IMR-90 (cell line): ENCODE results near the gene PCCA. TPM values are rescaled to one million over a fixed set of nuclear protein-coding genes. Genes with fewer than 3 reads are reported as not detected.

Experiments used
- ATAC-seq: fragments of 200-7000 bp; cut with Tn5 transposase; 2 replicates; pipeline ENCODE4 v1.9.1; 2020; ENCODE audit warnings: low read depth, mild to moderate bottlenecking, moderate library complexity
- BruUV-seq: library from RNA; stranded (reverse); fragments of 400-500 nt; replicated peaks from 2 replicates; lab custom pipeline; 2021; lab: Mats Ljungman, UMichigan
- CTCF ChIA-PET: fragments of 300-600 bp; formaldehyde crosslinking; extraction: SDS; loops from one replicate; lab custom pipeline; 2021; ENCODE audit warnings: antibody characterized with exemption; lab: Yijun Ruan, JAX
- POLR2A ChIA-PET: fragments of 300-600 bp; sonication (Branson Sonifier 250); formaldehyde crosslinking; loops from one replicate; lab custom pipeline; 2022; ENCODE audit warnings: antibody characterized with exemption; ENCODE audit not compliant: unreplicated experiment; lab: Charles Lee
- DNase-seq: peaks from one replicate; pipeline ENCODE4 v3.0.0; 2013
- H2AFZ ChIP-seq: replicated peaks from 2 replicates; pipeline ENCODE3; 2013; ENCODE audit warnings: low read length, mild to moderate bottlenecking; ENCODE audit not compliant: poor library complexity
- H2AK5ac ChIP-seq: 2 replicates; pipeline ENCODE4 v1.6.1; 2013; ENCODE audit warnings: low read depth, low read length, inconsistent platforms
- H2AK9ac ChIP-seq: replicated peaks from 2 replicates; pipeline ENCODE3; 2013; ENCODE audit warnings: mild to moderate bottlenecking, low read depth, low read length, moderate library complexity; ENCODE audit not compliant: poor library complexity
- H2BK120ac ChIP-seq: 2 replicates; pipeline ENCODE4 v1.6.1; 2013; ENCODE audit warnings: low read depth, low read length, inconsistent platforms
- H2BK15ac ChIP-seq: 3 replicates; pipeline ENCODE4 v1.6.1; 2013; ENCODE audit warnings: low read depth, low read length, inconsistent platforms
- H2BK20ac ChIP-seq: 2 replicates; pipeline ENCODE4 v1.6.1; 2013; ENCODE audit warnings: low read depth, mild to moderate bottlenecking, inconsistent platforms, low read length, moderate library complexity
- H2BK5ac ChIP-seq: 2 replicates; pipeline ENCODE4 v1.6.1; 2013; ENCODE audit warnings: mild to moderate bottlenecking, low read depth, low read length, inconsistent platforms; ENCODE audit not compliant: poor library complexity, severe bottlenecking
- H3K14ac ChIP-seq: replicated peaks from 2 replicates; pipeline ENCODE4 v1.6.1; 2013; ENCODE audit warnings: low read depth, low read length, inconsistent platforms
- H3K18ac ChIP-seq: 2 replicates; pipeline ENCODE4 v1.6.1; 2013; ENCODE audit warnings: low read depth, low read length, control low read depth
- H3K23ac ChIP-seq: 2 replicates; pipeline ENCODE4 v1.6.1; 2013; ENCODE audit warnings: low read depth, low read length, inconsistent platforms
- H3K27ac ChIP-seq: 2 replicates; pipeline ENCODE4 v1.5.1; 2013; ENCODE audit warnings: mild to moderate bottlenecking, control low read depth, low read length; ENCODE audit not compliant: insufficient read depth
- H3K27me3 ChIP-seq: 2 replicates; pipeline ENCODE4 v1.6.1; 2013; ENCODE audit warnings: low read length; ENCODE audit not compliant: control insufficient read depth, insufficient read depth
- H3K36me3 ChIP-seq: 2 replicates; pipeline ENCODE4 v1.6.1; 2013; ENCODE audit warnings: low read length, mixed read lengths; ENCODE audit not compliant: control insufficient read depth, insufficient read depth
- H3K4ac ChIP-seq: 2 replicates; pipeline ENCODE4 v1.6.1; 2013; ENCODE audit warnings: low read depth, low read length, inconsistent platforms
- H3K4me1 ChIP-seq: 2 replicates; pipeline ENCODE4 v1.6.1; 2013; ENCODE audit warnings: low read length, mixed read lengths; ENCODE audit not compliant: control insufficient read depth, insufficient read depth
- H3K4me2 ChIP-seq: 2 replicates; pipeline ENCODE4 v1.6.1; 2013; ENCODE audit warnings: low read depth, mild to moderate bottlenecking, control low read depth, low read length, moderate library complexity
- H3K4me3 ChIP-seq: 2 replicates; pipeline ENCODE4 v1.5.1; 2013; ENCODE audit warnings: low read depth, mild to moderate bottlenecking, control low read depth, low read length, moderate library complexity; ENCODE audit not compliant: insufficient read depth
- H3K56ac ChIP-seq: 2 replicates; pipeline ENCODE4 v1.6.1; 2013; ENCODE audit warnings: low read length, inconsistent platforms; ENCODE audit not compliant: insufficient read depth; ENCODE audit errors: extremely low read depth
- H3K79me1 ChIP-seq, 2 experiments: 2 replicates each; pipeline ENCODE4 v1.6.1; 2013; ENCODE audit warnings: low read length in 2 of 2, inconsistent platforms in 1 of 2, low read depth in 1 of 2
- H3K9ac ChIP-seq: 2 replicates; pipeline ENCODE4 v1.6.1; 2013; ENCODE audit warnings: low read depth, low read length, control low read depth
- H3K9me1 ChIP-seq: 2 replicates; pipeline ENCODE4 v1.6.1; 2013; ENCODE audit warnings: low read length, inconsistent platforms; ENCODE audit not compliant: insufficient read depth
- H3K9me3 ChIP-seq: 2 replicates; pipeline ENCODE4 v1.6.1; 2013; ENCODE audit warnings: low read length; ENCODE audit not compliant: control insufficient read depth, insufficient read depth
- H4K20me1 ChIP-seq: 2 replicates; pipeline ENCODE4 v1.6.1; 2013; ENCODE audit warnings: low read length, inconsistent platforms; ENCODE audit not compliant: insufficient read depth
- H4K5ac ChIP-seq: 2 replicates; pipeline ENCODE4 v1.6.1; 2013; ENCODE audit warnings: mild to moderate bottlenecking, low read depth, low read length, control low read depth
- H4K8ac ChIP-seq, 2 experiments: 2 replicates each; pipeline ENCODE4 v1.6.1; 2013; ENCODE audit warnings: low read depth in 2 of 2, low read length in 2 of 2, control low read depth in 1 of 2, inconsistent platforms in 1 of 2
- H4K91ac ChIP-seq: 2 replicates; pipeline ENCODE4 v1.6.1; 2013; ENCODE audit warnings: low read depth, low read length, inconsistent platforms; ENCODE audit not compliant: insufficient read depth
- CHD1 ChIP-seq: IDR thresholded peaks from 2 replicates; pipeline ENCODE4 v1.6.1; 2012; ENCODE audit warnings: low read depth, low read length, improper control_type of control experiment
- CTCF ChIP-seq: conservative IDR thresholded peaks from 2 replicates; pipeline ENCODE4 v1.5.1; 2012; ENCODE audit warnings: mild to moderate bottlenecking, low read depth, low read length, improper control_type of control experiment
- MAFK ChIP-seq: IDR thresholded peaks from 2 replicates; pipeline ENCODE4 v1.6.1; 2012; ENCODE audit warnings: low read depth, low read length, improper control_type of control experiment
- MAZ ChIP-seq: IDR thresholded peaks from 2 replicates; pipeline ENCODE4 v1.6.1; 2012; ENCODE audit warnings: low read depth, mild to moderate bottlenecking, low read length, improper control_type of control experiment, moderate library complexity, borderline replicate concordance
- MXI1 ChIP-seq: IDR thresholded peaks from 2 replicates; pipeline ENCODE4 v1.6.1; 2012; ENCODE audit warnings: low read depth, mild to moderate bottlenecking, low read length, moderate library complexity, borderline replicate concordance
- POLR2A ChIP-seq: IDR thresholded peaks from 2 replicates; pipeline ENCODE4 v1.6.1; 2012; ENCODE audit warnings: mild to moderate bottlenecking, low read depth, low read length
- RCOR1 ChIP-seq: IDR thresholded peaks from 2 replicates; pipeline ENCODE4 v1.6.1; 2012; ENCODE audit warnings: mild to moderate bottlenecking, low read length, improper control_type of control experiment; ENCODE audit not compliant: insufficient replicate concordance
- RFX5 ChIP-seq: IDR thresholded peaks from 2 replicates; pipeline ENCODE4 v1.8.0; 2012; ENCODE audit warnings: low read depth, mild to moderate bottlenecking, low read length, moderate library complexity
- USF2 ChIP-seq: fragments of 150-350 bp; IDR thresholded peaks from 2 replicates; pipeline ENCODE4 v1.6.1; 2017; ENCODE audit warnings: mild to moderate bottlenecking, antibody characterized with exemption, low read length, low read depth
- WGBS, 2 experiments: methylation state at CpG; one replicate each; pipeline versions ENCODE4 v1.1.5 to v1.1.7; 2013; ENCODE audit warnings: missing lambda C conversion rate in 2 of 2; ENCODE audit not compliant: insufficient read length in 1 of 2; ENCODE audit errors: extremely low coverage in 2 of 2; 5-methylcytosine and 5-hydroxymethylcytosine counted together
- dilution Hi-C: fragments of 300-500 bp; cut with HindIII; formaldehyde crosslinking; loops from one replicate; pipeline ENCODE4 v1.14.3; 2018; ENCODE audit warnings: low sequenced_read_pairs; ENCODE audit not compliant: unreplicated experiment
- in situ Hi-C: fragments of 300-500 bp; cut with MboI; formaldehyde crosslinking; loops from 3 replicates; pipeline ENCODE4 v1.14.3; 2019; ENCODE audit warnings: low sequenced_read_pairs, inconsistent platforms, mixed read lengths
- intact Hi-C: fragments of 100-400 bp; cut with micrococcal nuclease; formaldehyde crosslinking; loops from 2 replicates; pipeline ENCODE4 v1.10.0; 2022
- polyA plus RNA-seq, 3 experiments: library from polyadenylated mRNA; depleted of rRNA; stranded (reverse); fragments of >200 nt; gene quantifications; 2 replicates each; pipeline ENCODE4 v1.2.3, GENCODE V29; 2012; ENCODE audit warnings: low replicate concordance in 1 of 3
- total RNA-seq: library from RNA; depleted of rRNA; stranded (reverse); fragments of >200 nt; gene quantifications from 2 replicates; pipeline ENCODE4 v1.2.3, GENCODE V29; 2012

Gene PCCA
- total and polyA plus RNA-seq, 2 of the 4 experiments (the other 2 are of a cell fraction) = 7.6 to 24.0 TPM

- no CpG with 5 or more reads among the region's 3 CpGs for WGBS, 2 experiments
- Histone ChIP-seq H3K14ac (no peak overlapping the region), H2BK120ac (no peak overlapping the region), H3K27me3 (no peaks in the 10 kb centered on the region), H3K4me2 (no peak overlapping the region), H2AK9ac (no peak overlapping the region), H3K4ac (no peak overlapping the region), H3K27ac (no peak overlapping the region), H2BK20ac (no peak overlapping the region), H3K9ac (no peak overlapping the region), H3K4me1 (no peaks in the 10 kb centered on the region), H3K79me1 (no peaks in the 10 kb centered on the region), H3K56ac (no peak overlapping the region), H3K9me3 (no peaks in the 10 kb centered on the region), H2BK15ac (no peak overlapping the region), H4K5ac (no peak overlapping the region), H2AK5ac (no peak overlapping the region), H3K36me3 (no peaks in the 10 kb centered on the region), H2AFZ (no peak overlapping the region), H4K91ac (no peak overlapping the region), H3K23ac (no peak overlapping the region), H3K4me3 (no peak overlapping the region), H2BK5ac (no peak overlapping the region), H3K18ac (no peak overlapping the region), H4K20me1 (no peaks in the 10 kb centered on the region), H3K9me1 (no peaks in the 10 kb centered on the region), H4K8ac (no peak overlapping the region)
- ChIA-PET CTCF (interaction anchor here (0.7 kb wide), 1 partner anchor 1302 kb away, joined by 3 read pairs; no protein-coding TSS in a partner anchor), POLR2A (no interaction called here)
- no TSS peak for BruUV-seq
- TF ChIP-seq USF2 (no peak), MXI1 (no peak), RFX5 (no peak), CTCF (no peak), MAZ (no peak), MAFK (no peak), RCOR1 (no peak), POLR2A (no peak), CHD1 (no peak)
- DNase-seq (no peak), ATAC-seq (no peak)
- in situ Hi-C loops (no loop called here), dilution Hi-C loops (no loop called here), intact Hi-C loops (no loop called here)
Observed at GRCh38 chr13:100040196-100040595, 48.7 kb upstream of the PCCA start.
